NCI-H510A treated with DMSO at 0.1 percent for 48 hours (cell line): ENCODE data around the gene PXYLP1.

Experiments used
- DNase-seq: peaks from one replicate; lab custom pipeline; 2025; lab: John Stamatoyannopoulos, UW

PXYLP1 gene

GRCh38 chr3:141326123-141326522 lies 94.5 kb downstream of the PXYLP1 start:
- DNase-seq: no peak

GRCh38 chr3:141326626-141327025 lies 95.0 kb downstream of the PXYLP1 start:
- no peak for DNase-seq

GRCh38 chr3:141328286-141329166 lies 96.9 kb downstream of the PXYLP1 start:
- no peak for DNase-seq

- no peak for DNase-seq
Observed at GRCh38 chr3:141330235-141330634, 98.6 kb downstream of the PXYLP1 start.

GRCh38 chr3:141330718-141331376 lies 99.2 kb downstream of the PXYLP1 start:
- DNase-seq: no peak

GRCh38 chr3:141331377-141332318 lies 100.0 kb downstream of the PXYLP1 start:
- DNase-seq: no peak

GRCh38 chr3:141332416-141332815 lies 100.8 kb downstream of the PXYLP1 start:
- no peak for DNase-seq

GRCh38 chr3:141333836-141334626 lies 102.4 kb downstream of the PXYLP1 start:
- no peak for DNase-seq

GRCh38 chr3:141334627-141335250 lies 103.1 kb downstream of the PXYLP1 start:
- no peak for DNase-seq

GRCh38 chr3:141335531-141336061 lies 104.0 kb downstream of the PXYLP1 start:
- no peak for DNase-seq

- no peak for DNase-seq
Observed at GRCh38 chr3:141336672-141337522, 105.3 kb downstream of the PXYLP1 start.

- DNase-seq: no peak
Observed at GRCh38 chr3:141337523-141337854, 105.9 kb downstream of the PXYLP1 start.

- no peak for DNase-seq
Observed at GRCh38 chr3:141337991-141338390, 106.4 kb downstream of the PXYLP1 start.

GRCh38 chr3:141338881-141339280 lies 107.3 kb downstream of the PXYLP1 start:
- no peak for DNase-seq

GRCh38 chr3:141341536-141341935 lies 109.9 kb downstream of the PXYLP1 start:
- no peak for DNase-seq

- DNase-seq: no peak
Observed at GRCh38 chr3:141342386-141342785, 110.8 kb downstream of the PXYLP1 start.

- DNase-seq: no peak
Observed at GRCh38 chr3:141343077-141343476, 111.5 kb downstream of the PXYLP1 start.

- no peak for DNase-seq
Observed at GRCh38 chr3:141343865-141344271, 112.2 kb downstream of the PXYLP1 start.
